IMR-90 (cell line): Measurements from ENCODE around the gene YJU2. TPM values are rescaled to one million over a fixed set of nuclear protein-coding genes. Genes with fewer than 3 reads are reported as not detected.

Experiments used
- ATAC-seq: fragments of 200-7000 bp; cut with Tn5 transposase; 2 replicates; pipeline ENCODE4 v1.9.1; 2020; ENCODE audit warnings: low read depth, mild to moderate bottlenecking, moderate library complexity
- BruUV-seq: library from RNA; stranded (reverse); fragments of 400-500 nt; replicated peaks from 2 replicates; lab custom pipeline; 2021; lab: Mats Ljungman, UMichigan
- CTCF ChIA-PET: fragments of 300-600 bp; formaldehyde crosslinking; extraction: SDS; loops from one replicate; lab custom pipeline; 2021; ENCODE audit warnings: antibody characterized with exemption; lab: Yijun Ruan, JAX
- POLR2A ChIA-PET: fragments of 300-600 bp; sonication (Branson Sonifier 250); formaldehyde crosslinking; loops from one replicate; lab custom pipeline; 2022; ENCODE audit warnings: antibody characterized with exemption; ENCODE audit not compliant: unreplicated experiment; lab: Charles Lee
- DNase-seq: peaks from one replicate; pipeline ENCODE4 v3.0.0; 2013
- H2AFZ ChIP-seq: replicated peaks from 2 replicates; pipeline ENCODE3; 2013; ENCODE audit warnings: low read length, mild to moderate bottlenecking; ENCODE audit not compliant: poor library complexity
- H2AK5ac ChIP-seq: 2 replicates; pipeline ENCODE4 v1.6.1; 2013; ENCODE audit warnings: low read depth, low read length, inconsistent platforms
- H2AK9ac ChIP-seq: replicated peaks from 2 replicates; pipeline ENCODE3; 2013; ENCODE audit warnings: mild to moderate bottlenecking, low read depth, low read length, moderate library complexity; ENCODE audit not compliant: poor library complexity
- H2BK120ac ChIP-seq: 2 replicates; pipeline ENCODE4 v1.6.1; 2013; ENCODE audit warnings: low read depth, low read length, inconsistent platforms
- H2BK15ac ChIP-seq: 3 replicates; pipeline ENCODE4 v1.6.1; 2013; ENCODE audit warnings: low read depth, low read length, inconsistent platforms
- H2BK20ac ChIP-seq: 2 replicates; pipeline ENCODE4 v1.6.1; 2013; ENCODE audit warnings: low read depth, mild to moderate bottlenecking, inconsistent platforms, low read length, moderate library complexity
- H2BK5ac ChIP-seq: 2 replicates; pipeline ENCODE4 v1.6.1; 2013; ENCODE audit warnings: mild to moderate bottlenecking, low read depth, low read length, inconsistent platforms; ENCODE audit not compliant: poor library complexity, severe bottlenecking
- H3K14ac ChIP-seq: replicated peaks from 2 replicates; pipeline ENCODE4 v1.6.1; 2013; ENCODE audit warnings: low read depth, low read length, inconsistent platforms
- H3K18ac ChIP-seq: 2 replicates; pipeline ENCODE4 v1.6.1; 2013; ENCODE audit warnings: low read depth, low read length, control low read depth
- H3K23ac ChIP-seq: 2 replicates; pipeline ENCODE4 v1.6.1; 2013; ENCODE audit warnings: low read depth, low read length, inconsistent platforms
- H3K27ac ChIP-seq: 2 replicates; pipeline ENCODE4 v1.5.1; 2013; ENCODE audit warnings: mild to moderate bottlenecking, control low read depth, low read length; ENCODE audit not compliant: insufficient read depth
- H3K27me3 ChIP-seq: 2 replicates; pipeline ENCODE4 v1.6.1; 2013; ENCODE audit warnings: low read length; ENCODE audit not compliant: control insufficient read depth, insufficient read depth
- H3K36me3 ChIP-seq: 2 replicates; pipeline ENCODE4 v1.6.1; 2013; ENCODE audit warnings: low read length, mixed read lengths; ENCODE audit not compliant: control insufficient read depth, insufficient read depth
- H3K4ac ChIP-seq: 2 replicates; pipeline ENCODE4 v1.6.1; 2013; ENCODE audit warnings: low read depth, low read length, inconsistent platforms
- H3K4me1 ChIP-seq: 2 replicates; pipeline ENCODE4 v1.6.1; 2013; ENCODE audit warnings: low read length, mixed read lengths; ENCODE audit not compliant: control insufficient read depth, insufficient read depth
- H3K4me2 ChIP-seq: 2 replicates; pipeline ENCODE4 v1.6.1; 2013; ENCODE audit warnings: low read depth, mild to moderate bottlenecking, control low read depth, low read length, moderate library complexity
- H3K4me3 ChIP-seq: 2 replicates; pipeline ENCODE4 v1.5.1; 2013; ENCODE audit warnings: low read depth, mild to moderate bottlenecking, control low read depth, low read length, moderate library complexity; ENCODE audit not compliant: insufficient read depth
- H3K56ac ChIP-seq: 2 replicates; pipeline ENCODE4 v1.6.1; 2013; ENCODE audit warnings: low read length, inconsistent platforms; ENCODE audit not compliant: insufficient read depth; ENCODE audit errors: extremely low read depth
- H3K79me1 ChIP-seq, 2 experiments: 2 replicates each; pipeline ENCODE4 v1.6.1; 2013; ENCODE audit warnings: low read length in 2 of 2, inconsistent platforms in 1 of 2, low read depth in 1 of 2
- H3K9ac ChIP-seq: 2 replicates; pipeline ENCODE4 v1.6.1; 2013; ENCODE audit warnings: low read depth, low read length, control low read depth
- H3K9me1 ChIP-seq: 2 replicates; pipeline ENCODE4 v1.6.1; 2013; ENCODE audit warnings: low read length, inconsistent platforms; ENCODE audit not compliant: insufficient read depth
- H3K9me3 ChIP-seq: 2 replicates; pipeline ENCODE4 v1.6.1; 2013; ENCODE audit warnings: low read length; ENCODE audit not compliant: control insufficient read depth, insufficient read depth
- H4K20me1 ChIP-seq: 2 replicates; pipeline ENCODE4 v1.6.1; 2013; ENCODE audit warnings: low read length, inconsistent platforms; ENCODE audit not compliant: insufficient read depth
- H4K5ac ChIP-seq: 2 replicates; pipeline ENCODE4 v1.6.1; 2013; ENCODE audit warnings: mild to moderate bottlenecking, low read depth, low read length, control low read depth
- H4K8ac ChIP-seq, 2 experiments: 2 replicates each; pipeline ENCODE4 v1.6.1; 2013; ENCODE audit warnings: low read depth in 2 of 2, low read length in 2 of 2, control low read depth in 1 of 2, inconsistent platforms in 1 of 2
- H4K91ac ChIP-seq: 2 replicates; pipeline ENCODE4 v1.6.1; 2013; ENCODE audit warnings: low read depth, low read length, inconsistent platforms; ENCODE audit not compliant: insufficient read depth
- BHLHE40 ChIP-seq: fragments of 150-350 bp; IDR thresholded peaks from 2 replicates; pipeline ENCODE4 v1.6.1; 2016; ENCODE audit warnings: mild to moderate bottlenecking, low read depth, low read length
- CEBPB ChIP-seq: IDR thresholded peaks from 2 replicates; pipeline ENCODE4 v1.6.1; 2012; ENCODE audit warnings: low read depth, low read length, improper control_type of control experiment
- CHD1 ChIP-seq: IDR thresholded peaks from 2 replicates; pipeline ENCODE4 v1.6.1; 2012; ENCODE audit warnings: low read depth, low read length, improper control_type of control experiment
- CTCF ChIP-seq: conservative IDR thresholded peaks from 2 replicates; pipeline ENCODE4 v1.5.1; 2012; ENCODE audit warnings: mild to moderate bottlenecking, low read depth, low read length, improper control_type of control experiment
- ELK1 ChIP-seq: fragments of 150-350 bp; IDR thresholded peaks from 2 replicates; pipeline ENCODE4 v1.6.1; 2016; ENCODE audit warnings: low read depth, mild to moderate bottlenecking, low read length, moderate library complexity, borderline replicate concordance
- FOS ChIP-seq: fragments of 150-350 bp; IDR thresholded peaks from 2 replicates; pipeline ENCODE4 v1.6.1; 2016; ENCODE audit warnings: low read depth, low read length
- MAFK ChIP-seq: IDR thresholded peaks from 2 replicates; pipeline ENCODE4 v1.6.1; 2012; ENCODE audit warnings: low read depth, low read length, improper control_type of control experiment
- MAZ ChIP-seq: IDR thresholded peaks from 2 replicates; pipeline ENCODE4 v1.6.1; 2012; ENCODE audit warnings: low read depth, mild to moderate bottlenecking, low read length, improper control_type of control experiment, moderate library complexity, borderline replicate concordance
- MXI1 ChIP-seq: IDR thresholded peaks from 2 replicates; pipeline ENCODE4 v1.6.1; 2012; ENCODE audit warnings: low read depth, mild to moderate bottlenecking, low read length, moderate library complexity, borderline replicate concordance
- NFE2L2 ChIP-seq: fragments of 150-350 bp; IDR thresholded peaks from 2 replicates; pipeline ENCODE4 v1.6.1; 2016; ENCODE audit warnings: low read depth, mild to moderate bottlenecking, low read length
- POLR2A ChIP-seq: IDR thresholded peaks from 2 replicates; pipeline ENCODE4 v1.6.1; 2012; ENCODE audit warnings: mild to moderate bottlenecking, low read depth, low read length
- RAD21 ChIP-seq: IDR thresholded peaks from 2 replicates; pipeline ENCODE4 v1.6.1; 2012; ENCODE audit warnings: low read length, improper control_type of control experiment
- RCOR1 ChIP-seq: IDR thresholded peaks from 2 replicates; pipeline ENCODE4 v1.6.1; 2012; ENCODE audit warnings: mild to moderate bottlenecking, low read length, improper control_type of control experiment; ENCODE audit not compliant: insufficient replicate concordance
- RFX5 ChIP-seq: IDR thresholded peaks from 2 replicates; pipeline ENCODE4 v1.8.0; 2012; ENCODE audit warnings: low read depth, mild to moderate bottlenecking, low read length, moderate library complexity
- SMC3 ChIP-seq: fragments of 150-350 bp; IDR thresholded peaks from 2 replicates; pipeline ENCODE4 v1.6.1; 2016; ENCODE audit warnings: low read depth, mild to moderate bottlenecking, antibody characterized with exemption, low read length, moderate library complexity
- USF2 ChIP-seq: fragments of 150-350 bp; IDR thresholded peaks from 2 replicates; pipeline ENCODE4 v1.6.1; 2017; ENCODE audit warnings: mild to moderate bottlenecking, antibody characterized with exemption, low read length, low read depth
- WGBS, 2 experiments: methylation state at CpG; one replicate each; pipeline versions ENCODE4 v1.1.5 to v1.1.7; 2013; ENCODE audit warnings: missing lambda C conversion rate in 2 of 2; ENCODE audit not compliant: insufficient read length in 1 of 2; ENCODE audit errors: extremely low coverage in 2 of 2; 5-methylcytosine and 5-hydroxymethylcytosine counted together
- dilution Hi-C: fragments of 300-500 bp; cut with HindIII; formaldehyde crosslinking; loops from one replicate; pipeline ENCODE4 v1.14.3; 2018; ENCODE audit warnings: low sequenced_read_pairs; ENCODE audit not compliant: unreplicated experiment
- in situ Hi-C: fragments of 300-500 bp; cut with MboI; formaldehyde crosslinking; loops from 3 replicates; pipeline ENCODE4 v1.14.3; 2019; ENCODE audit warnings: low sequenced_read_pairs, inconsistent platforms, mixed read lengths
- intact Hi-C: fragments of 100-400 bp; cut with micrococcal nuclease; formaldehyde crosslinking; loops from 2 replicates; pipeline ENCODE4 v1.10.0; 2022
- polyA plus RNA-seq, 3 experiments: library from polyadenylated mRNA; depleted of rRNA; stranded (reverse); fragments of >200 nt; gene quantifications; 2 replicates each; pipeline ENCODE4 v1.2.3, GENCODE V29; 2012; ENCODE audit warnings: low replicate concordance in 1 of 3
- total RNA-seq: library from RNA; depleted of rRNA; stranded (reverse); fragments of >200 nt; gene quantifications from 2 replicates; pipeline ENCODE4 v1.2.3, GENCODE V29; 2012

Gene YJU2
- total and polyA plus RNA-seq, 2 of the 4 experiments (the other 2 are of a cell fraction): 15.6 to 18.9 TPM

- Histone ChIP-seq H4K91ac (no peak overlapping the region), H4K8ac (no peak overlapping the region), H3K9ac (no peak overlapping the region), H3K27me3 (peaks cover 3% of the 10 kb centered on the region; the same call in 1 of the 2 replicates), H3K56ac (no peak overlapping the region), H3K14ac (no peak overlapping the region), H2AFZ (no peak overlapping the region), H3K4me1 (no peaks in the 10 kb centered on the region), H3K18ac (no peak overlapping the region), H3K4me3 (no peak overlapping the region), H2AK9ac (no peak overlapping the region), H3K36me3 (no peaks in the 10 kb centered on the region), H2BK120ac (no peak overlapping the region), H3K9me3 (no peaks in the 10 kb centered on the region), H3K79me1 (no peaks in the 10 kb centered on the region), H3K23ac (no peak overlapping the region), H4K5ac (no peak overlapping the region), H3K4me2 (no peak overlapping the region), H2BK20ac (no peak overlapping the region), H2AK5ac (no peak overlapping the region), H4K20me1 (no peaks in the 10 kb centered on the region), H3K9me1 (no peaks in the 10 kb centered on the region), H2BK15ac (no peak overlapping the region), H3K4ac (no peak overlapping the region), H3K27ac (no peak overlapping the region), H2BK5ac (no peak overlapping the region)
- intact Hi-C loops (no loop called here), dilution Hi-C loops (no loop called here), in situ Hi-C loops (no loop called here)
- ChIA-PET POLR2A (no interaction called here), CTCF (no interaction called here)
- no peak for ATAC-seq
- 78% methylated on average over 5 of the region's 6 CpGs; no CpG with 5 or more reads in 1 of the 2 experiments for WGBS, 2 experiments
- no peak for DNase-seq
- TF ChIP-seq CHD1 (no peak), POLR2A (no peak), NFE2L2 (no peak), RFX5 (no peak), MAFK (no peak), CTCF (no peak), BHLHE40 (no peak), RCOR1 (no peak), ELK1 (no peak), CEBPB (no peak), FOS (no peak), RAD21 (no peak), USF2 (no peak), SMC3 (no peak), MAZ (no peak), MXI1 (no peak)
- BruUV-seq: no TSS peak
Observed at GRCh38 chr19:4216846-4217245, 30.0 kb upstream of the YJU2 start.
